Uterus (tissue), 2 donors: ENCODE data around the gene NEURL1B.

Source experiments
- POLR2A ChIP-seq, 2 donors: fragments of 450-650 bp; IDR thresholded peaks; one replicate each; pipeline ENCODE4 v1.6.1; 2016; ENCODE audit warnings: antibody characterized with exemption in 2 of 2, mild to moderate bottlenecking in 1 of 2, moderate library complexity in 1 of 2
- TF ChIP-seq, protein P1 (sequence below), 4 experiments: fragments of 200-600 bp in 2 of 4; fragments of 450-650 bp in 2 of 4; sonication (generic) in 2 of 4; IDR thresholded peaks; one replicate each; pipeline ENCODE4 v1.5.1; 2016 to 2019; ENCODE audit warnings: antibody characterized with exemption in 4 of 4, mild to moderate bottlenecking in 2 of 4, moderate library complexity in 1 of 4

DNA sequence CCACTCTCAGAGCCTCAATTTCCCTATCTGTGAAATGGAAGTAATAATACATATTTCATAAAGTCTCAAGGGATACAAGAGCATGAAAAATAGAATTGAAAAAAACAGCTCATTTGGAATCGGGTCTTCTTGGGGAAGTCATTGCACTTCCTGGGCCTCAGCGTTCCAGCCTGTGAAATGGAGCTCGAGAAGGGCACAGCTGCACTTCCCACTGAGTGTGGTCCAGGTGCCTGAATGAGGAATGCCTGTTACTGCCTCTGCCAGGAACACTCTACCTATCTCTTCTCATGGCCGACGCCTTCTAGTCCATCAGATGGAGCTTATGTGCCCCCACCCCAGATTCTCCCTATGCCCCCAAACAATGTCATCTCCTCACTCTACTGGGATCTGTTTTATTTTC is 924 bp upstream of the NEURL1B start:
- TF ChIP-seq, protein P1, sequence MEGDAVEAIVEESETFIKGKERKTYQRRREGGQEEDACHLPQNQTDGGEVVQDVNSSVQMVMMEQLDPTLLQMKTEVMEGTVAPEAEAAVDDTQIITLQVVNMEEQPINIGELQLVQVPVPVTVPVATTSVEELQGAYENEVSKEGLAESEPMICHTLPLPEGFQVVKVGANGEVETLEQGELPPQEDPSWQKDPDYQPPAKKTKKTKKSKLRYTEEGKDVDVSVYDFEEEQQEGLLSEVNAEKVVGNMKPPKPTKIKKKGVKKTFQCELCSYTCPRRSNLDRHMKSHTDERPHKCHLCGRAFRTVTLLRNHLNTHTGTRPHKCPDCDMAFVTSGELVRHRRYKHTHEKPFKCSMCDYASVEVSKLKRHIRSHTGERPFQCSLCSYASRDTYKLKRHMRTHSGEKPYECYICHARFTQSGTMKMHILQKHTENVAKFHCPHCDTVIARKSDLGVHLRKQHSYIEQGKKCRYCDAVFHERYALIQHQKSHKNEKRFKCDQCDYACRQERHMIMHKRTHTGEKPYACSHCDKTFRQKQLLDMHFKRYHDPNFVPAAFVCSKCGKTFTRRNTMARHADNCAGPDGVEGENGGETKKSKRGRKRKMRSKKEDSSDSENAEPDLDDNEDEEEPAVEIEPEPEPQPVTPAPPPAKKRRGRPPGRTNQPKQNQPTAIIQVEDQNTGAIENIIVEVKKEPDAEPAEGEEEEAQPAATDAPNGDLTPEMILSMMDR (IDR thresholded peaks at IDR 0.05), result no peak
- no peak for TF ChIP-seq POLR2A (IDR thresholded peaks at IDR 0.05)
